Neural progenitor cell (in vitro differentiated cells): ENCODE data around the gene CYP3A7. TPM values are rescaled to one million over a fixed set of nuclear protein-coding genes. Genes with fewer than 3 reads are reported as not detected.

Experiments
- DNase-seq: peaks from one replicate; pipeline ENCODE4 v3.0.0-alpha.2; 2016; ENCODE audit warnings: low spot score
- H2AFZ ChIP-seq: fragments of 200-600 bp; sonication (generic); replicated peaks from 2 replicates; pipeline ENCODE4 v1.6.1; 2016; ENCODE audit warnings: antibody characterized with exemption
- H3F3A ChIP-seq: fragments of 200-600 bp; sonication (generic); 2 replicates; pipeline ENCODE4 v1.6.1; 2016; ENCODE audit warnings: antibody characterized with exemption, low read depth
- H3K27ac ChIP-seq: fragments of 200-600 bp; sonication (generic); 2 replicates; pipeline ENCODE4 v1.5.1; 2016; ENCODE audit warnings: mild to moderate bottlenecking
- H3K27me3 ChIP-seq: fragments of 200-600 bp; sonication (generic); 2 replicates; pipeline ENCODE4 v1.6.1; 2016; ENCODE audit warnings: mild to moderate bottlenecking, moderate library complexity
- H3K36me3 ChIP-seq: fragments of 200-600 bp; sonication (generic); 2 replicates; pipeline ENCODE4 v1.5.1; 2016
- H3K4me1 ChIP-seq: fragments of 200-600 bp; sonication (generic); 2 replicates; pipeline ENCODE4 v1.6.1; 2016; ENCODE audit warnings: mixed run types
- H3K4me2 ChIP-seq: fragments of 200-600 bp; sonication (generic); 2 replicates; pipeline ENCODE4 v1.6.1; 2016
- H3K4me3 ChIP-seq: fragments of 200-600 bp; sonication (generic); 2 replicates; pipeline ENCODE4 v1.5.1; 2016
- H3K79me2 ChIP-seq: fragments of 200-600 bp; sonication (generic); 2 replicates; pipeline ENCODE4 v1.6.1; 2016; ENCODE audit warnings: low read depth
- H3K9ac ChIP-seq: fragments of 200-600 bp; sonication (generic); 2 replicates; pipeline ENCODE4 v1.6.1; 2016
- H3K9me3 ChIP-seq: fragments of 200-600 bp; sonication (generic); 2 replicates; pipeline ENCODE4 v1.5.1; 2016; ENCODE audit warnings: low read depth
- H4K20me1 ChIP-seq: fragments of 200-600 bp; sonication (generic); 2 replicates; pipeline ENCODE4 v1.6.1; 2016; ENCODE audit warnings: low read depth
- H3K27ac Mint-ChIP-seq: 3 replicates; pipeline ENCODE4 v1.8.0; 2021; ENCODE audit warnings: mixed read lengths
- H3K27me3 Mint-ChIP-seq: 2 replicates; pipeline ENCODE4 v1.8.0; 2022; ENCODE audit warnings: low read depth, mild to moderate bottlenecking, inconsistent platforms, moderate library complexity, mixed read lengths; ENCODE audit not compliant: insufficient read depth
- H3K36me3 Mint-ChIP-seq: 3 replicates; pipeline ENCODE4 v1.8.0; 2021; ENCODE audit warnings: mixed read lengths
- H3K4me1 Mint-ChIP-seq: 3 replicates; pipeline ENCODE4 v1.8.0; 2021; ENCODE audit warnings: mixed read lengths
- H3K4me3 Mint-ChIP-seq: 3 replicates; pipeline ENCODE4 v1.8.0; 2021; ENCODE audit warnings: mild to moderate bottlenecking, moderate library complexity, mixed read lengths
- H3K9me3 Mint-ChIP-seq: 3 replicates; pipeline ENCODE4 v1.8.0; 2020; ENCODE audit warnings: mixed read lengths
- EZH2 ChIP-seq: fragments of 200-600 bp; sonication (generic); IDR thresholded peaks from 2 replicates; pipeline ENCODE4 v1.6.1; 2017; ENCODE audit warnings: antibody characterized with exemption, mild to moderate bottlenecking, moderate library complexity
- EZH2phosphoT487 ChIP-seq: fragments of 200-600 bp; sonication (generic); IDR thresholded peaks from 2 replicates; pipeline ENCODE4 v1.6.1; 2017; ENCODE audit warnings: antibody characterized with exemption
- total RNA-seq: library from RNA; depleted of rRNA; stranded (reverse); fragments of >200 nt; gene quantifications from 2 replicates; pipeline ENCODE4 v1.2.3, GENCODE V29; 2015; ENCODE audit warnings: low replicate concordance
- TF ChIP-seq, protein P1 (sequence below): fragments of 200-600 bp; sonication (generic); IDR thresholded peaks from 2 replicates; pipeline ENCODE4 v1.5.1; 2017; ENCODE audit warnings: antibody characterized with exemption, mild to moderate bottlenecking

Gene CYP3A7
- total RNA-seq, 1 donor from 2014 or later, result not detected

DNA sequence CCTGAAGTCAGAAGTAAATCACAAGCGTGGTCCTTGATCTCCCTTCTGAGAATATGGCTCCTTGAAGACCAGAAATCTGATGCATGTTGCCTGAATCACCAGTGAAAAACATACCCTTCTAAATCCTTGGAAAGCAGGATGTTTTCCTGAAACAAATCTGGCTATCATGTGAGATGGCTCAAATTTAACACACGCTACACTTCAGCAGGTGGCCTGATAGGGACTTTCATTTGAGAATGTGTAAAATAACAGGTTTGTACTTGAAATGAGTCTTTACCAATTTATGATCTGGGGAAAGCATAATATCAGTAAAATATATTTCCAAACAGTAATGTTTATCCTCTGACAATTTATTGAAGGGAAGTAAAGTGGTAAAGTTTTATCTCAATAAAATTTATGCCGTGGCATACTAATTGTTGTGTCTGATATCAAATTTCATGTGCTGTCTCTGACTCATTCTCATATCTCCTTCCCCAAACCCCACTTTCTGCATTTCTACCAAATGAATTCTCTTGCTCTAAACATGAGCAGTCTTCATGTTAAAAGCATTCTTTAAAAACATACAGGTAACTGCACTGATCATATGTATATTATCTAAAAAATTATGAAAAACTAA is 31.6 kb upstream of the CYP3A7 start:
- Histone ChIP-seq H3K36me3 (no peaks in the 10 kb centered on the region), H3K4me1 (no peaks in the 10 kb centered on the region), H3K4me3 (no peak overlapping the region), H3K27me3 (peaks cover 10% of the 10 kb centered on the region), H3K9me3 (no peaks in the 10 kb centered on the region), H4K20me1 (no peaks in the 10 kb centered on the region), H3K79me2 (no peaks in the 10 kb centered on the region), H3K4me2 (no peak overlapping the region), H3K9ac (no peak overlapping the region), H2AFZ (peak overlapping the region; percentile 12), H3F3A (no peaks in the 10 kb centered on the region), H3K27ac (no peak overlapping the region)
- H3K9me3 Mint-ChIP-seq, result no peaks in the 10 kb centered on the region
- H3K27ac Mint-ChIP-seq, result no peak overlapping the region
- no peaks in the 10 kb centered on the region for H3K4me1 Mint-ChIP-seq
- no peaks in the 10 kb centered on the region for H3K36me3 Mint-ChIP-seq
- H3K27me3 Mint-ChIP-seq, result peaks cover 2% of the 10 kb centered on the region
- DNase-seq, result no peak
- TF ChIP-seq EZH2phosphoT487 (no peak), EZH2 (no peak)
- TF ChIP-seq, protein P1, sequence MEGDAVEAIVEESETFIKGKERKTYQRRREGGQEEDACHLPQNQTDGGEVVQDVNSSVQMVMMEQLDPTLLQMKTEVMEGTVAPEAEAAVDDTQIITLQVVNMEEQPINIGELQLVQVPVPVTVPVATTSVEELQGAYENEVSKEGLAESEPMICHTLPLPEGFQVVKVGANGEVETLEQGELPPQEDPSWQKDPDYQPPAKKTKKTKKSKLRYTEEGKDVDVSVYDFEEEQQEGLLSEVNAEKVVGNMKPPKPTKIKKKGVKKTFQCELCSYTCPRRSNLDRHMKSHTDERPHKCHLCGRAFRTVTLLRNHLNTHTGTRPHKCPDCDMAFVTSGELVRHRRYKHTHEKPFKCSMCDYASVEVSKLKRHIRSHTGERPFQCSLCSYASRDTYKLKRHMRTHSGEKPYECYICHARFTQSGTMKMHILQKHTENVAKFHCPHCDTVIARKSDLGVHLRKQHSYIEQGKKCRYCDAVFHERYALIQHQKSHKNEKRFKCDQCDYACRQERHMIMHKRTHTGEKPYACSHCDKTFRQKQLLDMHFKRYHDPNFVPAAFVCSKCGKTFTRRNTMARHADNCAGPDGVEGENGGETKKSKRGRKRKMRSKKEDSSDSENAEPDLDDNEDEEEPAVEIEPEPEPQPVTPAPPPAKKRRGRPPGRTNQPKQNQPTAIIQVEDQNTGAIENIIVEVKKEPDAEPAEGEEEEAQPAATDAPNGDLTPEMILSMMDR, result no peak
- H3K4me3 Mint-ChIP-seq, result no peak overlapping the region

GRCh38 chr7:99764478-99764877 is 29.5 kb upstream of the CYP3A7 start:
- H3K27ac Mint-ChIP-seq, result no peak overlapping the region
- Histone ChIP-seq H3K27me3 (no peaks in the 10 kb centered on the region), H3K4me2 (no peak overlapping the region), H3K9me3 (no peaks in the 10 kb centered on the region), H2AFZ (no peak overlapping the region), H4K20me1 (no peaks in the 10 kb centered on the region), H3K4me1 (no peaks in the 10 kb centered on the region), H3F3A (no peaks in the 10 kb centered on the region), H3K9ac (no peak overlapping the region), H3K79me2 (no peaks in the 10 kb centered on the region), H3K4me3 (no peak overlapping the region), H3K27ac (no peak overlapping the region), H3K36me3 (no peaks in the 10 kb centered on the region)
- H3K4me3 Mint-ChIP-seq, result no peak overlapping the region
- no peaks in the 10 kb centered on the region for H3K36me3 Mint-ChIP-seq
- no peak for DNase-seq
- H3K4me1 Mint-ChIP-seq, result no peaks in the 10 kb centered on the region
- peaks cover 4% of the 10 kb centered on the region for H3K27me3 Mint-ChIP-seq
- TF ChIP-seq, protein P1, result no peak
- no peak for TF ChIP-seq EZH2phosphoT487
- TF ChIP-seq EZH2, result no peak
- H3K9me3 Mint-ChIP-seq, result no peaks in the 10 kb centered on the region

DNA sequence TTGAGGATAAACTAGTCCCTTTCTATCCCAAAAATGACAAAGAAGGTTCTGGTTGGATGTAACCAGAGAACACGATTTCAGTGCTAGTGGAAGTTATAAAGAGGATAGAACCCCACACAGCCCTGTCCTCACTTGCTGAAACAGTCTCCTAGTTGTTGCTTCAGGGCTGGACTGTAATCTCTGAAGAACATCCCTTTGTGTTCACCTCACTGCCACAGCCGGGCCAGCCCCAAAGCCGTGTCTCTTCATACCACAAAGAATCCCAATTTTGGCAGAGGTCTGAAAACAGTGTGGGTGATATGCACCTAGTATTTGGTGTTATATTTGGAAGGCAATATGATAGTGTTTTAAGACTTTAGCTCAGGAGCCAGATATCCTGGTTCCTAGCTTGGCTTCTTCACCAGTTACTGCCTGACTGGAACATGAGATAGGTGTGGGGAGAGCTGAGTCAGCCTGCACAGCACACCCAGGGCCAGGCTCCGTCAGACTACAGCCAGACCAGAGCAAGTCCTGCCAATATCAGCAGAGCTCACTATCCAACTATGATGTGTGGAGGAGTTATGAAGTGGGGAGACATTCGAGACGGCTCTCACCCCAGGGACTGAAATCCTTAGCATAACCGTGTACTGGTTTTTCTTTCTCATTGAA is 27.8 kb upstream of the CYP3A7 start:
- H3K36me3 ChIP-seq, result no peaks in the 10 kb centered on the region
- no peaks in the 10 kb centered on the region for H3K9me3 Mint-ChIP-seq
- H3F3A ChIP-seq, result no peaks in the 10 kb centered on the region
- TF ChIP-seq EZH2phosphoT487, result no peak
- TF ChIP-seq, protein P1, result no peak
- TF ChIP-seq EZH2, result no peak
- no peak overlapping the region for H3K9ac ChIP-seq
- no peaks in the 10 kb centered on the region for H3K36me3 Mint-ChIP-seq
- no peak overlapping the region for H3K27ac Mint-ChIP-seq
- no peaks in the 10 kb centered on the region for H3K9me3 ChIP-seq
- H4K20me1 ChIP-seq, result no peaks in the 10 kb centered on the region
- H3K27me3 ChIP-seq, result no peaks in the 10 kb centered on the region
- no peak overlapping the region for H3K4me3 ChIP-seq
- H3K79me2 ChIP-seq, result no peaks in the 10 kb centered on the region
- no peak overlapping the region for H3K4me2 ChIP-seq
- no peak overlapping the region for H3K27ac ChIP-seq
- peaks cover 4% of the 10 kb centered on the region for H3K27me3 Mint-ChIP-seq
- DNase-seq, result no peak
- H3K4me3 Mint-ChIP-seq, result no peak overlapping the region
- H3K4me1 Mint-ChIP-seq, result no peaks in the 10 kb centered on the region
- no peak overlapping the region for H2AFZ ChIP-seq
- H3K4me1 ChIP-seq, result no peaks in the 10 kb centered on the region
